ENCODE results near the gene TEPSIN. TPM values are rescaled to one million over a fixed set of nuclear protein-coding genes. Genes with fewer than 3 reads are reported as not detected.

TEPSIN gene
- total and polyA plus RNA-seq, 2 donors (not counting 3 experiments of a cell fraction or from before 2014, with no cell fraction given) = 41.6 to 45.3 TPM

- no peak overlapping the region for H3K27ac ChIP-seq (ENCODE audit: insufficient read depth, low read depth, low read length)
- H3K36me3 ChIP-seq (ENCODE audit: control insufficient read depth in 2 of 2, extremely low read depth in 1 of 2, insufficient read depth in 2 of 2, low read length in 2 of 2) = no peaks in the 10 kb centered on the region
- peaks cover 5% of the 10 kb centered on the region for H3K79me2 ChIP-seq (ENCODE audit: control insufficient read depth, insufficient read depth, low read length)
- H3K4me2 ChIP-seq (ENCODE audit: insufficient read depth, low read length) = no peak overlapping the region
- H3K9me3 ChIP-seq (replicated peaks; ENCODE audit: control insufficient read depth, insufficient read depth, low read length) = no peaks in the 10 kb centered on the region
- CTCF ChIA-PET = interaction anchor here (1.3 kb wide), 1 partner anchor 18 kb away, joined by 4 read pairs; no protein-coding TSS in a partner anchor
- dilution Hi-C loops (cut with MboI; ENCODE audit: extremely low pct_ligation_motif_present, low sequenced_read_pairs) (no loop called here), intact Hi-C loops (cut with micrococcal nuclease) (no loop called here)
- no peaks in the 10 kb centered on the region for H4K20me1 ChIP-seq (replicated peaks; ENCODE audit: control insufficient read depth, extremely low read depth, insufficient read depth, low read length)
- H3K4me1 ChIP-seq (ENCODE audit: control insufficient read depth, extremely low read depth, insufficient read depth, low read length) = peaks cover 14% of the 10 kb centered on the region
- no peaks in the 10 kb centered on the region for H3K27me3 ChIP-seq (ENCODE audit: control insufficient read depth in 2 of 2, insufficient read depth in 2 of 2, low read length in 2 of 2)
- H3K4me3 ChIP-seq (replicated peaks in 1 of 3; ENCODE audit: insufficient read depth in 1 of 3, low read depth in 1 of 3, low read length in 3 of 3) = no peak overlapping the region
- DNase-seq (ENCODE audit: low read depth, low spot score) = no peak
- H2AFZ ChIP-seq (ENCODE audit: low read depth, low read length) = no peak overlapping the region
- POLR2A ChIA-PET = no interaction called here
- H3K9me1 ChIP-seq (replicated peaks; ENCODE audit: control insufficient read depth, extremely low read depth, insufficient read depth, low read length) = no peaks in the 10 kb centered on the region
- BruUV-seq (replicated peaks) = no TSS peak
- FAIRE-seq = no peak
- TF ChIP-seq GATA2 (IDR thresholded peaks at IDR 0.05; ENCODE audit: insufficient read depth, insufficient read length, low read depth, low read length) (no peak), EZH2 (IDR thresholded peaks at IDR 0.05; ENCODE audit: borderline replicate concordance, low read depth, low read length, severe bottlenecking) (no peak), CTCF (IDR thresholded peaks at IDR 0.05; ENCODE audit: extremely low read depth in 1 of 2, insufficient read depth in 1 of 2, low read depth in 1 of 2, low read length in 2 of 2) (no peak)
- H3K9ac ChIP-seq (replicated peaks; ENCODE audit: extremely low read depth, insufficient read depth, low read length) = no peak overlapping the region
Observed at GRCh38 chr17:81218991-81219390, 19.9 kb downstream of the TEPSIN start.

- H4K20me1 ChIP-seq (replicated peaks; ENCODE audit: control insufficient read depth, extremely low read depth, insufficient read depth, low read length) = no peaks in the 10 kb centered on the region
- no TSS peak for BruUV-seq (replicated peaks)
- H3K4me2 ChIP-seq (ENCODE audit: insufficient read depth, low read length) = no peak overlapping the region
- intact Hi-C loops (cut with micrococcal nuclease) (no loop called here), dilution Hi-C loops (cut with MboI; ENCODE audit: extremely low pct_ligation_motif_present, low sequenced_read_pairs) (no loop called here)
- H3K36me3 ChIP-seq (ENCODE audit: control insufficient read depth in 2 of 2, extremely low read depth in 1 of 2, insufficient read depth in 2 of 2, low read length in 2 of 2) = no peaks in the 10 kb centered on the region
- no peaks in the 10 kb centered on the region for H3K27me3 ChIP-seq (ENCODE audit: control insufficient read depth in 2 of 2, insufficient read depth in 2 of 2, low read length in 2 of 2)
- H3K9me3 ChIP-seq (replicated peaks; ENCODE audit: control insufficient read depth, insufficient read depth, low read length) = no peaks in the 10 kb centered on the region
- FAIRE-seq (no peak), DNase-seq (ENCODE audit: low read depth, low spot score) (no peak)
- ChIA-PET POLR2A (no interaction called here), CTCF (no interaction called here)
- no peak overlapping the region for H2AFZ ChIP-seq (ENCODE audit: low read depth, low read length)
- H3K27ac ChIP-seq (ENCODE audit: insufficient read depth, low read depth, low read length) = no peak overlapping the region
- H3K4me3 ChIP-seq (replicated peaks in 1 of 3; ENCODE audit: insufficient read depth in 1 of 3, low read depth in 1 of 3, low read length in 3 of 3) = no peak overlapping the region
- H3K79me2 ChIP-seq (ENCODE audit: control insufficient read depth, insufficient read depth, low read length) = peaks cover 5% of the 10 kb centered on the region
- H3K4me1 ChIP-seq (ENCODE audit: control insufficient read depth, extremely low read depth, insufficient read depth, low read length) = peaks cover 12% of the 10 kb centered on the region
- TF ChIP-seq MYC (IDR thresholded peaks at IDR 0.05; ENCODE audit: low read depth, low read length) = no peak
- TF ChIP-seq CTCF (IDR thresholded peaks at IDR 0.05; ENCODE audit: extremely low read depth in 1 of 2, insufficient read depth in 1 of 2, low read depth in 1 of 2, low read length in 2 of 2) = no peak
- TF ChIP-seq POLR2AphosphoS5 (IDR thresholded peaks at IDR 0.05; ENCODE audit: insufficient read depth, low read depth, low read length) = no peak
- no peak for TF ChIP-seq FOS (IDR thresholded peaks at IDR 0.05; ENCODE audit: borderline replicate concordance, insufficient read depth, low read length)
- TF ChIP-seq EZH2 (IDR thresholded peaks at IDR 0.05; ENCODE audit: borderline replicate concordance, low read depth, low read length, severe bottlenecking) = no peak
- TF ChIP-seq GATA2 (IDR thresholded peaks at IDR 0.05; ENCODE audit: insufficient read depth, insufficient read length, low read depth, low read length) = no peak
- TF ChIP-seq JUN (IDR thresholded peaks at IDR 0.05; ENCODE audit: borderline replicate concordance, insufficient read depth, insufficient read length, low read depth) = no peak
- no peak for TF ChIP-seq MAX (IDR thresholded peaks at IDR 0.05; ENCODE audit: insufficient read depth, insufficient read length)
- TF ChIP-seq POLR2A (IDR thresholded peaks at IDR 0.05; ENCODE audit: low read depth, low read length) = no peak
- no peak overlapping the region for H3K9ac ChIP-seq (replicated peaks; ENCODE audit: extremely low read depth, insufficient read depth, low read length)
- no peaks in the 10 kb centered on the region for H3K9me1 ChIP-seq (replicated peaks; ENCODE audit: control insufficient read depth, extremely low read depth, insufficient read depth, low read length)
Observed at GRCh38 chr17:81218459-81218858, 20.4 kb downstream of the TEPSIN start.

Measured in endothelial cell of umbilical vein (primary cell).